Activated CD4-positive, alpha-beta T cell treated with anti-CD3 and anti-CD28 coated beads for 36 hours (primary cell): ENCODE data around the gene ADCY7. TPM values are rescaled to one million over a fixed set of nuclear protein-coding genes. Genes with fewer than 3 reads are reported as not detected.

ENCODE experiments used
- ATAC-seq: fragments of 200-7000 bp; cut with Tn5 transposase; one replicate; pipeline ENCODE4 v1.10.0; 2021; ENCODE audit warnings: mild to moderate bottlenecking, moderate library complexity
- CTCF ChIA-PET: fragments of 350-600 bp; sonication (Branson Sonifier 250); formaldehyde crosslinking; loops from one replicate; lab custom pipeline; 2021; ENCODE audit warnings: antibody characterized with exemption; lab: Charles Lee
- POLR2A ChIA-PET: fragments of 350-600 bp; sonication (Branson Sonifier 250); formaldehyde crosslinking; loops from one replicate; lab custom pipeline; 2021; ENCODE audit warnings: antibody characterized with exemption, inconsistent platforms; lab: Charles Lee
- DNase-seq: peaks from one replicate; pipeline ENCODE4 v3.0.0-alpha.2; 2020
- H3K27ac Mint-ChIP-seq: one replicate; pipeline ENCODE4 v1.8.0; 2021; ENCODE audit warnings: mixed read lengths
- H3K27me3 Mint-ChIP-seq: one replicate; pipeline ENCODE4 v1.8.0; 2021; ENCODE audit warnings: mixed read lengths
- H3K36me3 Mint-ChIP-seq: one replicate; pipeline ENCODE4 v1.8.0; 2021; ENCODE audit warnings: low read depth, mixed read lengths
- H3K4me1 Mint-ChIP-seq: one replicate; pipeline ENCODE4 v1.8.0; 2021; ENCODE audit warnings: mixed read lengths
- H3K4me3 Mint-ChIP-seq: one replicate; pipeline ENCODE4 v1.8.0; 2021; ENCODE audit warnings: mild to moderate bottlenecking, moderate library complexity, mixed read lengths
- H3K9me3 Mint-ChIP-seq: one replicate; pipeline ENCODE4 v1.8.0; 2021; ENCODE audit warnings: low read depth, mixed read lengths
- intact Hi-C, 2 experiments: fragments of 100-400 bp; cut with DNase I in 1 of 2; cut with micrococcal nuclease in 1 of 2; formaldehyde crosslinking; loops; one replicate each; pipeline versions ENCODE4 v1.14.2 to v1.15.1; 2022 to 2024; cut with DNase I, micrococcal nuclease
- total RNA-seq, 2 experiments: library from RNA; stranded (reverse); gene quantifications; one replicate each; pipeline ENCODE4 v1.2.3, GENCODE V29; 2021

ADCY7 gene
- total RNA-seq, 2 experiments from 2014 or later: 51.8 to 85.3 TPM

GRCh38 chr16:50291719-50292565 is 25.6 kb downstream of the ADCY7 start:
- Mint-ChIP-seq H3K36me3 (peaks cover 36% of the 10 kb centered on the region), H3K27me3 (no peaks in the 10 kb centered on the region), H3K4me3 (no peak overlapping the region), H3K9me3 (no peaks in the 10 kb centered on the region), H3K4me1 (peaks cover 3% of the 10 kb centered on the region), H3K27ac (no peak overlapping the region)
- ChIA-PET POLR2A (no interaction called here), CTCF (no interaction called here)
- ATAC-seq (no peak), DNase-seq (no peak)
- intact Hi-C loops: no loop called here

GRCh38 chr16:50292566-50292948 is 26.2 kb downstream of the ADCY7 start:
- no peak overlapping the region for H3K4me3 Mint-ChIP-seq
- ATAC-seq (no peak), DNase-seq (no peak)
- peaks cover 34% of the 10 kb centered on the region for H3K36me3 Mint-ChIP-seq
- H3K27me3 Mint-ChIP-seq: no peaks in the 10 kb centered on the region
- CTCF ChIA-PET: no interaction called here
- H3K4me1 Mint-ChIP-seq: peaks cover 3% of the 10 kb centered on the region
- intact Hi-C loops: no loop called here
- peak overlapping the region; percentile 37 for H3K27ac Mint-ChIP-seq
- H3K9me3 Mint-ChIP-seq: no peaks in the 10 kb centered on the region
- POLR2A ChIA-PET: no interaction called here

- no peak overlapping the region for H3K4me3 Mint-ChIP-seq
- H3K4me1 Mint-ChIP-seq: peaks cover 3% of the 10 kb centered on the region
- ATAC-seq (no peak), DNase-seq (no peak)
- H3K27ac Mint-ChIP-seq: peak overlapping the region; percentile 37
- CTCF ChIA-PET: interaction anchor here (1.3 kb wide), 1 partner anchor 12 kb away, joined by 3 read pairs; no protein-coding TSS in a partner anchor
- intact Hi-C loops: no loop called here
- no peaks in the 10 kb centered on the region for H3K27me3 Mint-ChIP-seq
- H3K9me3 Mint-ChIP-seq: no peaks in the 10 kb centered on the region
- peaks cover 31% of the 10 kb centered on the region for H3K36me3 Mint-ChIP-seq
- POLR2A ChIA-PET: no interaction called here
These were observed 26.9 kb downstream of the ADCY7 start for GRCh38 chr16:50293041-50293783.

- DNase-seq (no peak), ATAC-seq (no peak)
- ChIA-PET CTCF (interaction anchor here (0.6 to 1.3 kb wide), 3 partner anchors 13 to 60 kb away, joined by 3 to 8 read pairs (median 4); no protein-coding TSS in a partner anchor), POLR2A (interaction anchor here (0.5 kb wide), 1 partner anchor 118 kb away, joined by 3 read pairs; no protein-coding TSS in a partner anchor)
- H3K9me3 Mint-ChIP-seq: no peaks in the 10 kb centered on the region
- H3K36me3 Mint-ChIP-seq: peaks cover 23% of the 10 kb centered on the region
- no peak overlapping the region for H3K27ac Mint-ChIP-seq
- H3K27me3 Mint-ChIP-seq: no peaks in the 10 kb centered on the region
- H3K4me1 Mint-ChIP-seq: no peaks in the 10 kb centered on the region
- intact Hi-C loops: no loop called here
- no peak overlapping the region for H3K4me3 Mint-ChIP-seq
These were observed 27.9 kb downstream of the ADCY7 start for GRCh38 chr16:50293994-50294855.

- ChIA-PET CTCF (interaction anchor here (0.6 to 1.3 kb wide), 2 partner anchors 20 to 60 kb away, joined by 4 to 8 read pairs; no protein-coding TSS in a partner anchor), POLR2A (interaction anchor here (0.5 kb wide), 1 partner anchor 119 kb away, joined by 3 read pairs; no protein-coding TSS in a partner anchor)
- Mint-ChIP-seq H3K4me1 (no peaks in the 10 kb centered on the region), H3K4me3 (no peak overlapping the region), H3K36me3 (peaks cover 20% of the 10 kb centered on the region), H3K9me3 (no peaks in the 10 kb centered on the region), H3K27ac (no peak overlapping the region), H3K27me3 (no peaks in the 10 kb centered on the region)
- intact Hi-C loops: no loop called here
- ATAC-seq (no peak), DNase-seq (no peak)
These were observed 28.6 kb downstream of the ADCY7 start for GRCh38 chr16:50294955-50295354.

- Mint-ChIP-seq H3K27me3 (no peaks in the 10 kb centered on the region), H3K36me3 (peaks cover 19% of the 10 kb centered on the region), H3K4me1 (no peaks in the 10 kb centered on the region), H3K4me3 (no peak overlapping the region), H3K27ac (no peak overlapping the region), H3K9me3 (no peaks in the 10 kb centered on the region)
- CTCF ChIA-PET: no interaction called here
- POLR2A ChIA-PET: no interaction called here
- ATAC-seq (no peak), DNase-seq (no peak)
- intact Hi-C loops: no loop called here
These were observed 29.3 kb downstream of the ADCY7 start for GRCh38 chr16:50295541-50296132.

GRCh38 chr16:50296807-50297206 is 30.5 kb downstream of the ADCY7 start:
- Mint-ChIP-seq H3K4me1 (no peaks in the 10 kb centered on the region), H3K27me3 (no peaks in the 10 kb centered on the region), H3K4me3 (no peak overlapping the region), H3K36me3 (peaks cover 17% of the 10 kb centered on the region), H3K27ac (no peak overlapping the region), H3K9me3 (no peaks in the 10 kb centered on the region)
- ATAC-seq (no peak), DNase-seq (no peak)
- CTCF ChIA-PET: interaction anchor here (0.5 to 0.9 kb wide), 2 partner anchors 9 to 15 kb away, joined by 3 read pairs; no protein-coding TSS in a partner anchor
- POLR2A ChIA-PET: no interaction called here
- intact Hi-C loops: no loop called here

GRCh38 chr16:50297301-50298074 is 31.1 kb downstream of the ADCY7 start:
- Mint-ChIP-seq H3K4me1 (no peaks in the 10 kb centered on the region), H3K4me3 (no peak overlapping the region), H3K27ac (no peak overlapping the region), H3K36me3 (peaks cover 20% of the 10 kb centered on the region), H3K27me3 (no peaks in the 10 kb centered on the region), H3K9me3 (no peaks in the 10 kb centered on the region)
- ATAC-seq (no peak), DNase-seq (no peak)
- ChIA-PET POLR2A (no interaction called here), CTCF (interaction anchor here (0.5 to 1.1 kb wide), 3 partner anchors 9 to 29 kb away, joined by 3 read pairs; no protein-coding TSS in a partner anchor)
- intact Hi-C loops: no loop called here

- Mint-ChIP-seq H3K27me3 (no peaks in the 10 kb centered on the region), H3K4me3 (no peak overlapping the region), H3K9me3 (no peaks in the 10 kb centered on the region), H3K27ac (no peak overlapping the region), H3K4me1 (no peaks in the 10 kb centered on the region), H3K36me3 (peaks cover 22% of the 10 kb centered on the region)
- ChIA-PET POLR2A (no interaction called here), CTCF (interaction anchor here (1.1 kb wide), 1 partner anchor 29 kb away, joined by 3 read pairs; no protein-coding TSS in a partner anchor)
- intact Hi-C loops: no loop called here
- no peak for ATAC-seq
- no peak for DNase-seq
These were observed 31.7 kb downstream of the ADCY7 start for GRCh38 chr16:50298075-50298460.
